BLaER1 (cell line): ENCODE results near the gene FAM107B.
A peak's percentile ranks its signal among the peaks of the same experiment; 100 is the strongest.

Experiments
- H3K27ac ChIP-seq: shearing (Covaris generic); formaldehyde crosslinking; 2 replicates; pipeline ENCODE4 v1.8.1; 2022
- H3K27me3 ChIP-seq: shearing (Covaris generic); formaldehyde crosslinking; 2 replicates; pipeline ENCODE4 v1.8.1; 2022
- H3K36me3 ChIP-seq: shearing (Covaris generic); formaldehyde crosslinking; 2 replicates; pipeline ENCODE4 v1.8.1; 2022
- H3K4me1 ChIP-seq: shearing (Covaris generic); formaldehyde crosslinking; 2 replicates; pipeline ENCODE4 v1.8.1; 2022
- H3K4me2 ChIP-seq: shearing (Covaris generic); formaldehyde crosslinking; 2 replicates; pipeline ENCODE4 v1.8.1; 2022
- H3K4me3 ChIP-seq: shearing (Covaris generic); formaldehyde crosslinking; 2 replicates; pipeline ENCODE4 v1.8.1; 2022
- H3K9ac ChIP-seq: shearing (Covaris generic); formaldehyde crosslinking; 2 replicates; pipeline ENCODE4 v1.8.1; 2022
- H3K9me3 ChIP-seq: shearing (Covaris generic); formaldehyde crosslinking; 2 replicates; pipeline ENCODE4 v1.8.1; 2022
- H4K20me1 ChIP-seq: shearing (Covaris generic); formaldehyde crosslinking; 2 replicates; pipeline ENCODE4 v1.8.1; 2022
- Cebpa-rat ChIP-seq: shearing (Covaris generic); IDR thresholded peaks from 2 replicates; pipeline ENCODE4 v1.8.1; 2022

Gene FAM107B

GRCh38 chr10:14513123-14513522 is 261.6 kb downstream of the FAM107B start:
- no peaks in the 10 kb centered on the region for H3K27me3 ChIP-seq
- H4K20me1 ChIP-seq = no peaks in the 10 kb centered on the region
- no peak overlapping the region for H3K4me3 ChIP-seq
- peaks cover 11% of the 10 kb centered on the region for H3K4me1 ChIP-seq
- no peak overlapping the region for H3K9ac ChIP-seq
- H3K36me3 ChIP-seq = peaks cover 61% of the 10 kb centered on the region
- no peak for TF ChIP-seq Cebpa-rat
- H3K4me2 ChIP-seq = no peak overlapping the region
- H3K9me3 ChIP-seq = peaks cover 27% of the 10 kb centered on the region
- H3K27ac ChIP-seq = no peak overlapping the region

- H3K36me3 ChIP-seq = peaks cover 39% of the 10 kb centered on the region
- H3K4me1 ChIP-seq = peaks cover 27% of the 10 kb centered on the region
- H3K9me3 ChIP-seq = peaks cover 13% of the 10 kb centered on the region
- no peak overlapping the region for H3K27ac ChIP-seq
- H4K20me1 ChIP-seq = no peaks in the 10 kb centered on the region
- no peak for TF ChIP-seq Cebpa-rat
- no peaks in the 10 kb centered on the region for H3K27me3 ChIP-seq
- no peak overlapping the region for H3K4me3 ChIP-seq
- no peak overlapping the region for H3K9ac ChIP-seq
- H3K4me2 ChIP-seq = no peak overlapping the region
Measured at GRCh38 chr10:14510346-14510745, 264.4 kb downstream of the FAM107B start.

GRCh38 chr10:14508725-14509124 is 266.0 kb downstream of the FAM107B start:
- Histone ChIP-seq H3K4me3 (no peak overlapping the region), H3K36me3 (peaks cover 39% of the 10 kb centered on the region), H3K4me2 (peak overlapping the region; percentile 62; the same call in 1 of the 2 replicates), H3K9ac (no peak overlapping the region), H4K20me1 (no peaks in the 10 kb centered on the region), H3K4me1 (peaks cover 27% of the 10 kb centered on the region), H3K9me3 (peaks cover 13% of the 10 kb centered on the region), H3K27ac (no peak overlapping the region; the same call in 1 of the 2 replicates), H3K27me3 (no peaks in the 10 kb centered on the region)
- TF ChIP-seq Cebpa-rat = no peak

- peaks cover 33% of the 10 kb centered on the region for H3K36me3 ChIP-seq
- H3K4me1 ChIP-seq = peaks cover 27% of the 10 kb centered on the region
- H3K9ac ChIP-seq = no peak overlapping the region
- no peak for TF ChIP-seq Cebpa-rat
- no peak overlapping the region for H3K27ac ChIP-seq
- H3K27me3 ChIP-seq = no peaks in the 10 kb centered on the region
- H4K20me1 ChIP-seq = no peaks in the 10 kb centered on the region
- H3K9me3 ChIP-seq = peaks cover 13% of the 10 kb centered on the region
- no peak overlapping the region for H3K4me3 ChIP-seq
- H3K4me2 ChIP-seq = peak overlapping the region; percentile 62
Measured at GRCh38 chr10:14507781-14508180, 266.9 kb downstream of the FAM107B start.

GRCh38 chr10:14507176-14507575 is 267.5 kb downstream of the FAM107B start:
- H3K4me3 ChIP-seq = no peak overlapping the region
- peak overlapping the region; percentile 62 for H3K4me2 ChIP-seq
- no peak for TF ChIP-seq Cebpa-rat
- H3K4me1 ChIP-seq = peaks cover 27% of the 10 kb centered on the region
- no peaks in the 10 kb centered on the region for H4K20me1 ChIP-seq
- H3K27ac ChIP-seq = no peak overlapping the region
- H3K9ac ChIP-seq = no peak overlapping the region
- no peaks in the 10 kb centered on the region for H3K27me3 ChIP-seq
- H3K36me3 ChIP-seq = peaks cover 28% of the 10 kb centered on the region
- H3K9me3 ChIP-seq = peaks cover 13% of the 10 kb centered on the region

GRCh38 chr10:14502431-14502830 is 272.3 kb downstream of the FAM107B start:
- H3K27me3 ChIP-seq = no peaks in the 10 kb centered on the region
- H4K20me1 ChIP-seq = no peaks in the 10 kb centered on the region
- H3K9me3 ChIP-seq = no peaks in the 10 kb centered on the region
- H3K4me2 ChIP-seq = no peak overlapping the region
- H3K4me3 ChIP-seq = no peak overlapping the region
- no peak for TF ChIP-seq Cebpa-rat
- H3K9ac ChIP-seq = no peak overlapping the region
- H3K27ac ChIP-seq = no peak overlapping the region
- H3K4me1 ChIP-seq = peaks cover 14% of the 10 kb centered on the region
- no peaks in the 10 kb centered on the region for H3K36me3 ChIP-seq

GRCh38 chr10:14500172-14500765 is 274.4 kb downstream of the FAM107B start:
- Histone ChIP-seq H3K4me2 (no peak overlapping the region), H3K36me3 (no peaks in the 10 kb centered on the region), H3K9ac (no peak overlapping the region), H4K20me1 (no peaks in the 10 kb centered on the region), H3K4me1 (peaks cover 5% of the 10 kb centered on the region; the same call in 1 of the 2 replicates), H3K27ac (no peak overlapping the region), H3K27me3 (no peaks in the 10 kb centered on the region), H3K9me3 (no peaks in the 10 kb centered on the region), H3K4me3 (no peak overlapping the region)
- no peak for TF ChIP-seq Cebpa-rat

GRCh38 chr10:14499601-14499904 is 275.1 kb downstream of the FAM107B start:
- Histone ChIP-seq H3K27me3 (no peaks in the 10 kb centered on the region), H3K36me3 (no peaks in the 10 kb centered on the region), H4K20me1 (no peaks in the 10 kb centered on the region), H3K4me1 (peaks cover 5% of the 10 kb centered on the region; the same call in 1 of the 2 replicates), H3K9me3 (no peaks in the 10 kb centered on the region), H3K9ac (no peak overlapping the region), H3K4me2 (no peak overlapping the region), H3K4me3 (no peak overlapping the region), H3K27ac (no peak overlapping the region)
- TF ChIP-seq Cebpa-rat = no peak

GRCh38 chr10:14498326-14498725 is 276.4 kb downstream of the FAM107B start:
- Histone ChIP-seq H3K27me3 (no peaks in the 10 kb centered on the region), H3K4me3 (no peak overlapping the region), H3K36me3 (no peaks in the 10 kb centered on the region), H4K20me1 (no peaks in the 10 kb centered on the region), H3K27ac (no peak overlapping the region), H3K9ac (no peak overlapping the region), H3K9me3 (no peaks in the 10 kb centered on the region), H3K4me1 (peaks cover 5% of the 10 kb centered on the region; the same call in 1 of the 2 replicates), H3K4me2 (no peak overlapping the region)
- TF ChIP-seq Cebpa-rat = no peak

- Histone ChIP-seq H3K27me3 (no peaks in the 10 kb centered on the region), H3K4me3 (no peak overlapping the region), H3K27ac (no peak overlapping the region), H3K9ac (no peak overlapping the region), H3K9me3 (no peaks in the 10 kb centered on the region), H4K20me1 (no peaks in the 10 kb centered on the region), H3K36me3 (no peaks in the 10 kb centered on the region), H3K4me2 (no peak overlapping the region), H3K4me1 (no peaks in the 10 kb centered on the region)
- TF ChIP-seq Cebpa-rat = no peak
Measured at GRCh38 chr10:14491811-14492210, 282.9 kb downstream of the FAM107B start.
